Measurements from ENCODE around the gene SNX22.
"Not testable (repeated sequence)": the region's sequence is repeated elsewhere in the genome, so short reads cannot be mapped to it uniquely, and the experiment has no call there.

SNX22 gene

GRCh38 chr15:64151727-64152506 is at the start of gene SNX22:
TSS of gene SNX22 (plus strand) at chr15:64151731. CDS start at chr15:64151776, 45 bp downstream.
- no peak for DNase-seq (ENCODE audit: extremely low read depth, low read depth)
- no peak for TF ChIP-seq CTCF (IDR thresholded peaks at IDR 0.05; ENCODE audit: low read depth, low read length)

GRCh38 chr15:64102497-64102896 is 49.0 kb upstream of the SNX22 start:
- no peak for TF ChIP-seq CTCF (IDR thresholded peaks at IDR 0.05; ENCODE audit: low read depth, low read length)
- DNase-seq (ENCODE audit: extremely low read depth, low read depth) = no peak

- DNase-seq (ENCODE audit: extremely low read depth, low read depth) = peak; percentile 49
- TF ChIP-seq CTCF (IDR thresholded peaks at IDR 0.05; ENCODE audit: low read depth, low read length) = no peak
These were observed 46.3 kb upstream of the SNX22 start for GRCh38 chr15:64105113-64105704.

- TF ChIP-seq CTCF (IDR thresholded peaks at IDR 0.05; ENCODE audit: low read depth, low read length) = no peak
- DNase-seq (ENCODE audit: extremely low read depth, low read depth) = no peak
These were observed 44.2 kb upstream of the SNX22 start for GRCh38 chr15:64107337-64107736.

GRCh38 chr15:64110108-64110701 is 41.3 kb upstream of the SNX22 start:
- DNase-seq (ENCODE audit: extremely low read depth, low read depth) = not testable (repeated sequence)

- no peak for TF ChIP-seq CTCF (IDR thresholded peaks at IDR 0.05; ENCODE audit: low read depth, low read length)
- DNase-seq (ENCODE audit: extremely low read depth, low read depth) = no peak
These were observed 40.4 kb upstream of the SNX22 start for GRCh38 chr15:64110950-64111678.

- no peak for TF ChIP-seq CTCF (IDR thresholded peaks at IDR 0.05; ENCODE audit: low read depth, low read length)
- no peak for DNase-seq (ENCODE audit: extremely low read depth, low read depth)
These were observed 39.9 kb upstream of the SNX22 start for GRCh38 chr15:64111679-64112050.
